Measurements from ENCODE around the gene SERINC5. TPM values are rescaled to one million over a fixed set of nuclear protein-coding genes. Genes with fewer than 3 reads are reported as not detected.

SERINC5 gene
- polyA plus RNA-seq, 1 experiment, result 11.0 TPM

GRCh38 chr5:80064124-80064523 is 191.7 kb downstream of the SERINC5 start:
- DNase-seq (ENCODE audit: low read depth), result no peak
- Histone ChIP-seq H3K36me3 (ENCODE audit: control insufficient read depth, insufficient read depth, low read length) (no peaks in the 10 kb centered on the region), H3K27me3 (ENCODE audit: control insufficient read depth, insufficient read depth, low read length) (no peaks in the 10 kb centered on the region), H3K4me3 (ENCODE audit: low read depth, low read length) (no peak overlapping the region)
- CTCF ChIA-PET, result interaction anchor here (2.5 kb wide), 1 partner anchor 19 kb away, joined by 8 read pairs; no protein-coding TSS in a partner anchor
- TF ChIP-seq CTCF (IDR thresholded peaks at IDR 0.05; ENCODE audit: insufficient read depth, low read depth, low read length), result no peak
- POLR2A ChIA-PET, result no interaction called here

Other genes starting within 250 kb of the SERINC5 start
- 0.23 and 0.54 TPM in 2 replicates for gene THBS4, start 220.7 kb downstream of the SERINC5 start, polyA plus RNA-seq (2011; rRNA removed)
- not detected in 2 replicates for gene SPZ1, start 64.0 kb upstream of the SERINC5 start, polyA plus RNA-seq (2011; rRNA removed)
- 4.9 and 10.1 TPM in 2 replicates for gene ZFYVE16, start 152.0 kb upstream of the SERINC5 start, polyA plus RNA-seq (2011; rRNA removed)
- 2.6 and 3.5 TPM in 2 replicates for gene FAM151B, start 232.1 kb upstream of the SERINC5 start, polyA plus RNA-seq (2011; rRNA removed)

Measured in BJ (cell line).